ENCODE measurements around the gene FAM114A1. TPM values are rescaled to one million over a fixed set of nuclear protein-coding genes. Genes with fewer than 3 reads are reported as not detected.

FAM114A1 gene
- total RNA-seq, 2 experiments from 2014 or later: not detected

DNA sequence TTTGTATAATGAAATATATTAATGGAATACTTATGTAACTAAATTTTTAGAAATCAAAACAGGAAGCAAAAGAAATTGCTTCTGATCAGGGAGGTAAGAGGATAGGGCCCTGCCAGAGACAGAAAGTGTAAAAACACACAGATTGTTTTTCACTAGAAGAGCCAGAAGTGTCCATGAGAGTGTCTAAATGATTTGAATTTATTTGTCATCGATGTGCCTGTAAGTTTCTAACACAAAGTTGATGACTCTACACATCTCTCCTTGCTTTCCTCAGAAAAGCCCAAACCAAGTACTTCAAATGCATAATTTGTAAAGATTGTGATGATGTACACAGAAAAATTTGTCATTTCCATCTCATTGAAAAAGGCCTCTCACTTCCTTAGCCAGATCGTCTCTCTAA, 84.0 kb downstream of the FAM114A1 start:
- TF ChIP-seq, protein P1, sequence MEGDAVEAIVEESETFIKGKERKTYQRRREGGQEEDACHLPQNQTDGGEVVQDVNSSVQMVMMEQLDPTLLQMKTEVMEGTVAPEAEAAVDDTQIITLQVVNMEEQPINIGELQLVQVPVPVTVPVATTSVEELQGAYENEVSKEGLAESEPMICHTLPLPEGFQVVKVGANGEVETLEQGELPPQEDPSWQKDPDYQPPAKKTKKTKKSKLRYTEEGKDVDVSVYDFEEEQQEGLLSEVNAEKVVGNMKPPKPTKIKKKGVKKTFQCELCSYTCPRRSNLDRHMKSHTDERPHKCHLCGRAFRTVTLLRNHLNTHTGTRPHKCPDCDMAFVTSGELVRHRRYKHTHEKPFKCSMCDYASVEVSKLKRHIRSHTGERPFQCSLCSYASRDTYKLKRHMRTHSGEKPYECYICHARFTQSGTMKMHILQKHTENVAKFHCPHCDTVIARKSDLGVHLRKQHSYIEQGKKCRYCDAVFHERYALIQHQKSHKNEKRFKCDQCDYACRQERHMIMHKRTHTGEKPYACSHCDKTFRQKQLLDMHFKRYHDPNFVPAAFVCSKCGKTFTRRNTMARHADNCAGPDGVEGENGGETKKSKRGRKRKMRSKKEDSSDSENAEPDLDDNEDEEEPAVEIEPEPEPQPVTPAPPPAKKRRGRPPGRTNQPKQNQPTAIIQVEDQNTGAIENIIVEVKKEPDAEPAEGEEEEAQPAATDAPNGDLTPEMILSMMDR (IDR thresholded peaks at IDR 0.05): no peak
- H3K36me3 ChIP-seq (ENCODE audit: insufficient read depth, low read length): no peaks in the 10 kb centered on the region
- Mint-ChIP-seq H3K9me3 (no peaks in the 10 kb centered on the region), H3K4me1 (ENCODE audit: low read depth) (peaks cover 25% of the 10 kb centered on the region), H3K27ac (no peak overlapping the region), H3K27me3 (no peaks in the 10 kb centered on the region), H3K36me3 (ENCODE audit: low read depth) (no peaks in the 10 kb centered on the region), H3K4me3 (no peak overlapping the region)
- DNase-seq (no peak), ATAC-seq (ENCODE audit: poor library complexity) (no peak)
- no peaks in the 10 kb centered on the region for H3K9me3 ChIP-seq (ENCODE audit: control insufficient read depth in 1 of 2, insufficient read depth in 1 of 2, low read length in 2 of 2)
- no peak overlapping the region for H3K4me3 ChIP-seq (ENCODE audit: low read length)
- no peak overlapping the region for H3K27ac ChIP-seq (ENCODE audit: low read depth in 1 of 2, low read length in 2 of 2)
- ChIA-PET CTCF (no interaction called here), POLR2A (no interaction called here)
- intact Hi-C loops (cut with DNase I, micrococcal nuclease): no loop called here
- peaks cover 10% of the 10 kb centered on the region for H3K4me1 ChIP-seq (ENCODE audit: insufficient read depth, low read length)
- H3K27me3 ChIP-seq (ENCODE audit: control insufficient read depth in 1 of 2, insufficient read depth in 2 of 2, low read length in 2 of 2): no peaks in the 10 kb centered on the region

DNA sequence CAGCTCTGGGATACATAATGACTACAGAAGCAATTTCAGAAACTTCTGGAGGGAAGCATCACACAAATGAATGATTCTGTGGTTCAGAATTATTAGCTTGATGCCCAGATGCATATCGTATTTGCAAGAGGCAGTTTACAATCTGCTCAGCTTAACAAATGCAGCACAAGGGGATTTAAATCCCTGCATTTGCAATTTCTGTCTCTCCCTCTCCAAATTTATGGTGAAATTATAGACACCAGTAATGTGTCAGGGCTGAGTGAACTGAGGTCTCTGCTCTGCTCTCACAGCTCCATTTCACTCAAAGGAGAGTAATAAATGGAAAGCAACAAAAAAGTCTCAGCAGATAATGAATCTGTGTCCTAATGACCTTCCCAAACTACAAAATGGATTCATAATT, 84.4 kb downstream of the FAM114A1 start:
- no peak overlapping the region for H3K27ac ChIP-seq (ENCODE audit: low read depth in 1 of 2, low read length in 2 of 2)
- H3K27me3 Mint-ChIP-seq: no peaks in the 10 kb centered on the region
- ChIA-PET POLR2A (no interaction called here), CTCF (no interaction called here)
- H3K4me3 ChIP-seq (ENCODE audit: low read length): no peak overlapping the region
- DNase-seq (no peak), ATAC-seq (ENCODE audit: poor library complexity) (no peak)
- no peak overlapping the region for H3K4me3 Mint-ChIP-seq
- no peaks in the 10 kb centered on the region for H3K9me3 ChIP-seq (ENCODE audit: control insufficient read depth in 1 of 2, insufficient read depth in 1 of 2, low read length in 2 of 2)
- no peak overlapping the region for H3K27ac Mint-ChIP-seq
- peaks cover 10% of the 10 kb centered on the region for H3K4me1 ChIP-seq (ENCODE audit: insufficient read depth, low read length)
- H3K36me3 Mint-ChIP-seq (ENCODE audit: low read depth): no peaks in the 10 kb centered on the region
- no peaks in the 10 kb centered on the region for H3K36me3 ChIP-seq (ENCODE audit: insufficient read depth, low read length)
- H3K9me3 Mint-ChIP-seq: no peaks in the 10 kb centered on the region
- TF ChIP-seq, protein P1 (IDR thresholded peaks at IDR 0.05): no peak
- intact Hi-C loops (cut with DNase I, micrococcal nuclease): no loop called here
- peaks cover 25% of the 10 kb centered on the region for H3K4me1 Mint-ChIP-seq (ENCODE audit: low read depth)
- H3K27me3 ChIP-seq (ENCODE audit: control insufficient read depth in 1 of 2, insufficient read depth in 2 of 2, low read length in 2 of 2): no peaks in the 10 kb centered on the region

DNA sequence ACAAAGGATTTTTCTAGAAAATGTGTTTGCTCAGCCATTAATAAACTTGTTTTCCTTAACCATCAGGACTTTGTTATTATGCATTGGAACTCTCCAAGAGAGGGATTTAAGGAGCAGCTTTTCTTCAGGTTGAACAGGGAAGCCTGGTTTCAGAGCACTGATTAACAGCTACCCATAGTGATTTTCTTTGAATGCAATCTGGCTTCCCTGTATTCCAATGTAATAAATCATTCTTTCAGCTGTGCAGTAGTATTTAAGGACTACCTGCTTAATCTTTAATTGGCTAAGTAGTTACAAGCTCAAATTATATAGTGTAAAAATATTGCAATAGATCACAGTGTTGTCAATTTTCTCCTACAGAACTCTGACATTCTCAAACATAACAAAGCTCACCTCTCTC, 87.1 kb downstream of the FAM114A1 start:
- H3K4me3 ChIP-seq (ENCODE audit: low read length): no peak overlapping the region
- intact Hi-C loops (cut with DNase I, micrococcal nuclease): no loop called here
- Mint-ChIP-seq H3K27ac (no peak overlapping the region), H3K9me3 (no peaks in the 10 kb centered on the region), H3K27me3 (no peaks in the 10 kb centered on the region), H3K4me3 (no peak overlapping the region), H3K36me3 (ENCODE audit: low read depth) (no peaks in the 10 kb centered on the region), H3K4me1 (ENCODE audit: low read depth) (peaks cover 26% of the 10 kb centered on the region)
- CTCF ChIA-PET: interaction anchor here (1.6 kb wide), 1 partner anchor 180 kb away, joined by 3 read pairs; no protein-coding TSS in a partner anchor
- H3K4me1 ChIP-seq (ENCODE audit: insufficient read depth, low read length): no peaks in the 10 kb centered on the region
- no peak overlapping the region for H3K27ac ChIP-seq (ENCODE audit: low read depth in 1 of 2, low read length in 2 of 2)
- POLR2A ChIA-PET: no interaction called here
- no peaks in the 10 kb centered on the region for H3K27me3 ChIP-seq (ENCODE audit: control insufficient read depth in 1 of 2, insufficient read depth in 2 of 2, low read length in 2 of 2)
- ATAC-seq (ENCODE audit: poor library complexity) (no peak), DNase-seq (no peak)
- H3K36me3 ChIP-seq (ENCODE audit: insufficient read depth, low read length): no peaks in the 10 kb centered on the region
- TF ChIP-seq, protein P1 (IDR thresholded peaks at IDR 0.05): no peak
- no peaks in the 10 kb centered on the region for H3K9me3 ChIP-seq (ENCODE audit: control insufficient read depth in 1 of 2, insufficient read depth in 1 of 2, low read length in 2 of 2)

Data from CD4-positive, alpha-beta T cell (primary cell).